IMR-90 (cell line): Measurements from ENCODE around the gene BNIP3.

ENCODE experiments used
- CEBPB ChIP-seq: IDR thresholded peaks from 2 replicates; pipeline ENCODE4 v1.6.1; 2012; ENCODE audit warnings: low read depth, low read length, improper control_type of control experiment
- CHD1 ChIP-seq: IDR thresholded peaks from 2 replicates; pipeline ENCODE4 v1.6.1; 2012; ENCODE audit warnings: low read depth, low read length, improper control_type of control experiment
- FOS ChIP-seq: fragments of 150-350 bp; IDR thresholded peaks from 2 replicates; pipeline ENCODE4 v1.6.1; 2016; ENCODE audit warnings: low read depth, low read length
- MAFK ChIP-seq: IDR thresholded peaks from 2 replicates; pipeline ENCODE4 v1.6.1; 2012; ENCODE audit warnings: low read depth, low read length, improper control_type of control experiment
- MAZ ChIP-seq: IDR thresholded peaks from 2 replicates; pipeline ENCODE4 v1.6.1; 2012; ENCODE audit warnings: low read depth, mild to moderate bottlenecking, low read length, improper control_type of control experiment, moderate library complexity, borderline replicate concordance
- MXI1 ChIP-seq: IDR thresholded peaks from 2 replicates; pipeline ENCODE4 v1.6.1; 2012; ENCODE audit warnings: low read depth, mild to moderate bottlenecking, low read length, moderate library complexity, borderline replicate concordance
- POLR2A ChIP-seq: IDR thresholded peaks from 2 replicates; pipeline ENCODE4 v1.6.1; 2012; ENCODE audit warnings: mild to moderate bottlenecking, low read depth, low read length
- RAD21 ChIP-seq: IDR thresholded peaks from 2 replicates; pipeline ENCODE4 v1.6.1; 2012; ENCODE audit warnings: low read length, improper control_type of control experiment
- RCOR1 ChIP-seq: IDR thresholded peaks from 2 replicates; pipeline ENCODE4 v1.6.1; 2012; ENCODE audit warnings: mild to moderate bottlenecking, low read length, improper control_type of control experiment; ENCODE audit not compliant: insufficient replicate concordance
- RFX5 ChIP-seq: IDR thresholded peaks from 2 replicates; pipeline ENCODE4 v1.8.0; 2012; ENCODE audit warnings: low read depth, mild to moderate bottlenecking, low read length, moderate library complexity
- SMC3 ChIP-seq: fragments of 150-350 bp; IDR thresholded peaks from 2 replicates; pipeline ENCODE4 v1.6.1; 2016; ENCODE audit warnings: low read depth, mild to moderate bottlenecking, antibody characterized with exemption, low read length, moderate library complexity
- TF ChIP-seq, protein P1 (sequence below): conservative IDR thresholded peaks from 2 replicates; pipeline ENCODE4 v1.5.1; 2012; ENCODE audit warnings: mild to moderate bottlenecking, low read depth, low read length, improper control_type of control experiment
- TF ChIP-seq, protein P2 (sequence below): fragments of 150-350 bp; IDR thresholded peaks from 2 replicates; pipeline ENCODE4 v1.6.1; 2017; ENCODE audit warnings: mild to moderate bottlenecking, antibody characterized with exemption, low read length, low read depth

DNA sequence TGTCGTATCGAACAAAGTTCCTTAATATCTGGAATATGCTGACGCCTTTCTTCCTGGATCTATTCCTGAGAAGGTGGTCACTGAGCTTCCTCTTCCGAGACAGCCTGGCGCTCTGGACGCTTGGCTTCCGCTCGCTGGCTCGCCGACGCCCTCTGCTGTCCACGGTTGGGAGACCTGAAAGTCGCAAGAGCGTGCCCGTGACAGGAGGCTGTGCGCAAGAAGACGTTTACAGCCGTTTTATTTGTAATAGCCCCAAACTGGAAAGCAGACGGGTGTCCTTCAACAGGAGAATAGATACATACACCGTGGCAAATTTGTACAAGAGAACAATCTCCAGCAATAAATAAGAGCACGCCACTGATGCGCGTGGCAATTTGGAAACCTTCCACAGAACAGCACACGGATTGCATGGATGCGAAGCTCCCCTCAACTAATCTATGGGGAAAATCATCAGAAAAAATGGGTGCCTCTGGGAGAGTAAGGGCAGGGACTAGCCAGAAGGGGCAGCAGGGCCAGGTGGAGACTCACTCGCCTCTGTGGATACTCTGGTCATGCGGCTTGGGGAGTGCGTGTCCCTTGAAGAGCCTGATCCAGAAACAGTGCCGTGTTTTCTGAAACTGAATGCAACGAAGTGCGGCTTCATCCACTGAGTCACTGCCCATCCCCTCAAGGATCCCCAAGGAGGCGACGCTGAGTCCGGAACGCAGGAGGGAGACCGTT lies 41.5 kb upstream of the BNIP3 start:
- TF ChIP-seq, protein P1, sequence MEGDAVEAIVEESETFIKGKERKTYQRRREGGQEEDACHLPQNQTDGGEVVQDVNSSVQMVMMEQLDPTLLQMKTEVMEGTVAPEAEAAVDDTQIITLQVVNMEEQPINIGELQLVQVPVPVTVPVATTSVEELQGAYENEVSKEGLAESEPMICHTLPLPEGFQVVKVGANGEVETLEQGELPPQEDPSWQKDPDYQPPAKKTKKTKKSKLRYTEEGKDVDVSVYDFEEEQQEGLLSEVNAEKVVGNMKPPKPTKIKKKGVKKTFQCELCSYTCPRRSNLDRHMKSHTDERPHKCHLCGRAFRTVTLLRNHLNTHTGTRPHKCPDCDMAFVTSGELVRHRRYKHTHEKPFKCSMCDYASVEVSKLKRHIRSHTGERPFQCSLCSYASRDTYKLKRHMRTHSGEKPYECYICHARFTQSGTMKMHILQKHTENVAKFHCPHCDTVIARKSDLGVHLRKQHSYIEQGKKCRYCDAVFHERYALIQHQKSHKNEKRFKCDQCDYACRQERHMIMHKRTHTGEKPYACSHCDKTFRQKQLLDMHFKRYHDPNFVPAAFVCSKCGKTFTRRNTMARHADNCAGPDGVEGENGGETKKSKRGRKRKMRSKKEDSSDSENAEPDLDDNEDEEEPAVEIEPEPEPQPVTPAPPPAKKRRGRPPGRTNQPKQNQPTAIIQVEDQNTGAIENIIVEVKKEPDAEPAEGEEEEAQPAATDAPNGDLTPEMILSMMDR = peak; percentile 94
- TF ChIP-seq RFX5 (no peak), RAD21 (peak; percentile 95), SMC3 (peak; percentile 97), MAFK (no peak), POLR2A (no peak), RCOR1 (no peak), MAZ (0 out of 2 replicates have a peak, but pooled peaks have one; percentile 29), CHD1 (no peak), CEBPB (no peak), MXI1 (peak; percentile 71; the same call in 1 of the 2 replicates), FOS (no peak)
- TF ChIP-seq, protein P2, sequence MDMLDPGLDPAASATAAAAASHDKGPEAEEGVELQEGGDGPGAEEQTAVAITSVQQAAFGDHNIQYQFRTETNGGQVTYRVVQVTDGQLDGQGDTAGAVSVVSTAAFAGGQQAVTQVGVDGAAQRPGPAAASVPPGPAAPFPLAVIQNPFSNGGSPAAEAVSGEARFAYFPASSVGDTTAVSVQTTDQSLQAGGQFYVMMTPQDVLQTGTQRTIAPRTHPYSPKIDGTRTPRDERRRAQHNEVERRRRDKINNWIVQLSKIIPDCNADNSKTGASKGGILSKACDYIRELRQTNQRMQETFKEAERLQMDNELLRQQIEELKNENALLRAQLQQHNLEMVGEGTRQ = 0 out of 2 replicates have a peak, but pooled peaks have one; percentile 4
